ENCODE data around the gene NOG.

NOG gene

GRCh38 chr17:56595831-56596690 is 2.6 kb downstream of the NOG start:
- ChIA-PET POLR2A (no interaction called here), CTCF (interaction anchor here (0.6 to 1.5 kb wide), 3 partner anchors 58 to 187 kb away, joined by 3 to 8 read pairs (median 5); no protein-coding TSS in a partner anchor)
- no peak for DNase-seq (ENCODE audit: extremely low spot score)
- no peak for TF ChIP-seq CTCF (IDR thresholded peaks at IDR 0.05; ENCODE audit: control extremely low read depth, extremely low read depth, low read depth, missing control alignments)

GRCh38 chr17:56596691-56597494 is 3.4 kb downstream of the NOG start:
- DNase-seq (ENCODE audit: extremely low spot score), result no peak
- ChIA-PET CTCF (interaction anchor here (1.0 kb wide), 1 partner anchor 119 kb away, joined by 3 read pairs; no protein-coding TSS in a partner anchor), POLR2A (no interaction called here)
- no peak for TF ChIP-seq CTCF (IDR thresholded peaks at IDR 0.05; ENCODE audit: control extremely low read depth, extremely low read depth, low read depth, missing control alignments)

GRCh38 chr17:56597495-56597990 is 4.0 kb downstream of the NOG start:
- DNase-seq (ENCODE audit: extremely low spot score), result no peak
- POLR2A ChIA-PET, result no interaction called here
- CTCF ChIA-PET, result interaction anchor here (1.0 kb wide), 1 partner anchor 118 kb away, joined by 3 read pairs; no protein-coding TSS in a partner anchor
- no peak for TF ChIP-seq CTCF (IDR thresholded peaks at IDR 0.05; ENCODE audit: control extremely low read depth, extremely low read depth, low read depth, missing control alignments)

GRCh38 chr17:56598466-56598865 is 5.0 kb downstream of the NOG start:
- CTCF ChIA-PET, result no interaction called here
- no peak for DNase-seq (ENCODE audit: extremely low spot score)
- no peak for TF ChIP-seq CTCF (IDR thresholded peaks at IDR 0.05; ENCODE audit: control extremely low read depth, extremely low read depth, low read depth, missing control alignments)
- POLR2A ChIA-PET, result no interaction called here

GRCh38 chr17:56599088-56599487 is 5.6 kb downstream of the NOG start:
- CTCF ChIA-PET, result interaction anchor here (1.4 kb wide), 1 partner anchor 117 kb away, joined by 5 read pairs; no protein-coding TSS in a partner anchor
- no peak for DNase-seq (ENCODE audit: extremely low spot score)
- POLR2A ChIA-PET, result no interaction called here
- no peak for TF ChIP-seq CTCF (IDR thresholded peaks at IDR 0.05; ENCODE audit: control extremely low read depth, extremely low read depth, low read depth, missing control alignments)

- POLR2A ChIA-PET, result no interaction called here
- DNase-seq (ENCODE audit: extremely low spot score), result no peak
- CTCF ChIA-PET, result interaction anchor here (1.1 to 1.4 kb wide), 2 partner anchors 117 to 181 kb away, joined by 3 to 5 read pairs; no protein-coding TSS in a partner anchor
- TF ChIP-seq CTCF (IDR thresholded peaks at IDR 0.05; ENCODE audit: control extremely low read depth, extremely low read depth, low read depth, missing control alignments), result no peak
Measured at GRCh38 chr17:56599566-56599965, 6.1 kb downstream of the NOG start.
